Activated naive CD8-positive, alpha-beta T cell (primary cell): ENCODE data around the gene RHBG.

Source experiments
- H3K27ac Mint-ChIP-seq: one replicate; pipeline ENCODE4 v1.8.0; 2021; ENCODE audit warnings: mixed read lengths
- H3K27me3 Mint-ChIP-seq: one replicate; pipeline ENCODE4 v1.8.0; 2021; ENCODE audit warnings: mixed read lengths
- H3K36me3 Mint-ChIP-seq: one replicate; pipeline ENCODE4 v1.8.0; 2021; ENCODE audit warnings: mixed read lengths
- H3K4me1 Mint-ChIP-seq: one replicate; pipeline ENCODE4 v1.8.0; 2021; ENCODE audit warnings: low read depth, mixed read lengths
- H3K4me3 Mint-ChIP-seq: one replicate; pipeline ENCODE4 v1.8.0; 2021; ENCODE audit warnings: mild to moderate bottlenecking, mixed read lengths
- H3K9me3 Mint-ChIP-seq: one replicate; pipeline ENCODE4 v1.8.0; 2021; ENCODE audit warnings: low read depth, mixed read lengths

Gene RHBG

DNA sequence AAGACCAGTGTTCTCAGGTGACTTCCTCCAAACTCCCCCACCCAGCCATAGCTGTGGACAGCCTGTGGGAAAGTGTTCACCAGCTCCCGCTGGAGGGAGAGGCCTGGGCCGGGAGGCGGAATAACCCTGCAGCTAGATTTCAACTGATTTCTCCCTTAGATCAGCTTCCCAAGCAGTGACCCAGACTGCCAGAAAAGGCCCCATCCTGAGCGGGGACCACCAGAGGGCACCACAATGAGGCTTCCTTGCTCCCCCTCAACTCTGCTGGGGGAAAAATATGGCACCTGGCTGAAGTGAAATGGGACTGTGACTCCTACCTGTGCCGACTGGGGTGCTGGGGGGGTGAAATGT lies 50.8 kb downstream of the RHBG start:
- no peak overlapping the region for H3K27ac Mint-ChIP-seq

DNA sequence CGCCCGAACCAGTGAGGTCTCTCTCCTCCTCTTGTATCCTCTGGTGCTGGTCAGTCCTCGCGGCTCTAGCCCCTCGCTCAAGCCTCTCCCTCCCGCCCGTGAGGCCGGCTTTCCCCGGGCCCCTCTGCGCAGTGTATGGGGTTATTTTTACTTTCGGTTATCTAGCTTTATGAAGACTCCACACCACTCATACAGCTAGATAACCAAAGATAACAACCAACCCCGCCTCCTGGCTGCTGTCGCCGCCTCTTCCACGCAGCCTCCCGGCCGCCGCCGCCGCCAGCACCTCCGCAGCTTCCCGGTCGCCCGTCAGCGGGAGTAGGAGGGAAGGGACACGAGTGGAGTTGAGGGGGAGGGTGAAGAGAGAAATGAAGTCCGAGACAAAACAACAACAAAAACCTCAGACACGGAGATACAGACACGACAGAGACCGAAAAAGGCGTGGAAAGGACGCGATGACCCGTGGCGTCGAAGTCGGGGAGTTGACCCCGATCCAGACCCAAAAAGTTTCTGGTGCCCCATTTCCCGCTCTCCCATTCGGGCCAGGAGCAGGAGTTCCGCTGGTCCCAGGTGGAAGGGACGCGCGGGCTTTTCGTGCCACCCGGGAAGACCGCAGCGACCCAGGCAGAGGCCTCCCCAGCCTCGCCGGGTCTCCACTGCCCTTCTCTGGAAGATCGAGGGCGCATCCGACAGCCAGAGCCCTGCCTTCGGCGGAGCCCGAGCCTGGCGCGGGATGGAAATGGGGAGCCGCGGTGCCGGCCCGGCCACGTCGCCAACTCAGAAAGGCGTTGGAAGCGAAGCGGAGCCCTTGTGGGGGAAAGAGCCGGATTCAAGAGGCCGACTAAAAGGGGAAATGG lies 51.4 kb downstream of the RHBG start:
- peaks cover 28% of the 10 kb centered on the region for H3K27me3 Mint-ChIP-seq
- no peaks in the 10 kb centered on the region for H3K36me3 Mint-ChIP-seq

More for the DNA sequence above, 50.8 kb downstream of the RHBG start:
- Mint-ChIP-seq H3K36me3 (no peaks in the 10 kb centered on the region), H3K27me3 (peaks cover 29% of the 10 kb centered on the region), H3K4me3 (peak overlapping the region; percentile 94), H3K9me3 (no peaks in the 10 kb centered on the region), H3K4me1 (peaks cover 17% of the 10 kb centered on the region)

DNA sequence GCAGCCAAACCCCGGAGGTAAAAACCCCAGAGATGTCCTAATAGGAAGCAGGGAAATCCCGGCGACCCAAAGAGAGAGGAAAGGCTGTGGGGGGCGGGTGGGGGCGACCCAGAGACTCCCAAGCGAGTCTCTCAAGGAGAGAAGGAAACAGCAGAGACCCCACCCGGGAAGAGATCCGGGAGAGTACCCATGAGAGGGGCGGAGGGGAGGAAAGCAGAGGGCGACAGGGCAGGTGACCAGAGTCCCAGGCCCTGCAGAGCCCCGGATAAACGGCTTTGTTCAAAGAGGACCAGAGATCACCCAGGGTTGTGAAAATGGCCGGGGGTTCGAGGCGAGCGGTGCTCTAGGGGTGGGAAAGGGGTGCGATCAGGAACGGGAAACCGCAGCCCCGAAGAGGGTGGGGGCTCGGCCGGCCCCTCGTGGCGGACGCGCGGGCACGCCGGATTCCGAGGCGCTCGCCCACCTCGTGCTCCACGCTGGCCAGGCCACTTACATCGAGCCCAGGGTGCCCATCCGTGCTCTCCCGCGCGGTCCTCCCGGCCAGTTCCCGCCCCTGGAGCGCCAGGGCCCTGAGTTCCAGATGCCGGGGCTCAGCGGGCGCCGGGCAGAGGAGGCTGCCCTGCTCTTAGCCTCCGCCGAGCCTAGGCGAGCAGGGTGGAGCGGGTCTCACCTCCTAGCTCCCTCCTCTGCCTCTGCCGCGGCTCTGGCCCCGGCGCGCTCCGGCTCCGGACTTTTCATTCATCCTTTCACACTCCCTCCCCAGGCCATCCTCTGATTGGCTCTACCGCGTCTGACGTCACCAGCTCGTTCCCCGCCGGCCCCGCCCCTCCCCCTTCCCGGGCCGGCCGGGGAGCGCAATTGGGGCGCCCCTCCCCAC lies 52.3 kb downstream of the RHBG start:
- H3K27me3 Mint-ChIP-seq: peaks cover 31% of the 10 kb centered on the region
- no peaks in the 10 kb centered on the region for H3K9me3 Mint-ChIP-seq
- H3K36me3 Mint-ChIP-seq: no peaks in the 10 kb centered on the region
- H3K4me3 Mint-ChIP-seq: peak overlapping the region; percentile 94
- H3K4me1 Mint-ChIP-seq: peaks cover 17% of the 10 kb centered on the region
- no peak overlapping the region for H3K27ac Mint-ChIP-seq

More for the DNA sequence above, 51.4 kb downstream of the RHBG start:
- peaks cover 17% of the 10 kb centered on the region for H3K4me1 Mint-ChIP-seq
- H3K4me3 Mint-ChIP-seq: peak overlapping the region; percentile 94
- no peaks in the 10 kb centered on the region for H3K9me3 Mint-ChIP-seq
- peak overlapping the region; percentile 77 for H3K27ac Mint-ChIP-seq

DNA sequence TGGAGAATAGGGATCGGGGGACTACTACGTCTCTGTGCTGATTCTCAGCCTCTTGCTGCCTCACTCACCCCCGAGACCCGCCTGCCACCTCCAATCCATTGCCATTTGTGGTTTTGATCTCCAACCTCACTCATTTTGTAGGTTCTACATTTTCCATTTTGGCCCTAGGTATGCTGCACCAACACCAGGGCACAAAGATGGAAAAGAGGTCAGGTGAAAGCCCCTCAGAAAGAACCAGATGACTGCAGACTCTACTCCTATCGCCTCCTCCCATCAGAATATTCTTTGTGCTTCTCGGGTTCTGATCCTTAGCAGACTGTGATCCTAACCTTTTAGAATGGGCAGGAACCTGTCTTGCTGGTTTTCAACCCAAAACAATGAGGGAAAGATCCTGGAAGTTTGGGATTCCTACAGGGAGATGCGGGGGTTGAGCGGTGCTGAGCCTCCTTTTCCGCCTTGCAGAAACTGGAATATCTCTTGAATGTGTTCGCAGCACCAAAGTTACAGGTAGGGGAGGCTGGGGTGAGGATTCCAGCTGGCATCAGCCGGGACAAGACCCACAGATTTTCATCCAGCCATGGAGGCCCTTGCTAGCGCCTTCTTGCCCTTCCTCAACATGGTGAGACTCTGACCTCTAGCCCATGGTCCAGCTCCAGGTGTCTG lies 53.1 kb downstream of the RHBG start:
- peak overlapping the region; percentile 84 for H3K4me3 Mint-ChIP-seq
- peaks cover 17% of the 10 kb centered on the region for H3K4me1 Mint-ChIP-seq
- H3K9me3 Mint-ChIP-seq: no peaks in the 10 kb centered on the region
- no peaks in the 10 kb centered on the region for H3K36me3 Mint-ChIP-seq
- H3K27me3 Mint-ChIP-seq: peaks cover 37% of the 10 kb centered on the region
- H3K27ac Mint-ChIP-seq: no peak overlapping the region

DNA sequence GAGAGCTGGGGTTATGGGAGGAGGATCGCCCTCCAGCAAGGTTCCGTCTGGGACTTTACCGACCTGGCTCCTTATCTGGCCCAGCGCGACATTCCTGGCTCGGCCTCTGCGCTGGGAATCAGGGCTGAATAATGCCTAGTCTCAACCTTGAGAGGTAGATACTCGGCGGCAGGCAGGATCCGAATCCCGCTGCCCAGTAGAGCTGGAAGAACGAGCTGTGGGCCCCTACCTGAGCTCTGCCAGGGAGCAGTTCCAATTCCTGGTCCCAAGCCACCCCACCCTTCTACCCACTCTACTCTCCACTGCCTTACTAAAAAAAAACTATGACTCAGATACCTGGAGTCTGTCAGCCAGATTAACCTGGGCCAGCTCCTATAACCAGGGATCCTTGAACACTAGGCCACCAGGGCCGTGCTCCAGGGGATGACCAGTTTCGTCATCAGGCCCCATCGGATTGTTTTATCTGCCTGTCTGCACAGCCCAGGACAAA lies 53.6 kb downstream of the RHBG start:
- Mint-ChIP-seq H3K36me3 (no peaks in the 10 kb centered on the region), H3K4me1 (peaks cover 17% of the 10 kb centered on the region), H3K4me3 (no peak overlapping the region), H3K27ac (no peak overlapping the region), H3K27me3 (peaks cover 43% of the 10 kb centered on the region), H3K9me3 (no peaks in the 10 kb centered on the region)

DNA sequence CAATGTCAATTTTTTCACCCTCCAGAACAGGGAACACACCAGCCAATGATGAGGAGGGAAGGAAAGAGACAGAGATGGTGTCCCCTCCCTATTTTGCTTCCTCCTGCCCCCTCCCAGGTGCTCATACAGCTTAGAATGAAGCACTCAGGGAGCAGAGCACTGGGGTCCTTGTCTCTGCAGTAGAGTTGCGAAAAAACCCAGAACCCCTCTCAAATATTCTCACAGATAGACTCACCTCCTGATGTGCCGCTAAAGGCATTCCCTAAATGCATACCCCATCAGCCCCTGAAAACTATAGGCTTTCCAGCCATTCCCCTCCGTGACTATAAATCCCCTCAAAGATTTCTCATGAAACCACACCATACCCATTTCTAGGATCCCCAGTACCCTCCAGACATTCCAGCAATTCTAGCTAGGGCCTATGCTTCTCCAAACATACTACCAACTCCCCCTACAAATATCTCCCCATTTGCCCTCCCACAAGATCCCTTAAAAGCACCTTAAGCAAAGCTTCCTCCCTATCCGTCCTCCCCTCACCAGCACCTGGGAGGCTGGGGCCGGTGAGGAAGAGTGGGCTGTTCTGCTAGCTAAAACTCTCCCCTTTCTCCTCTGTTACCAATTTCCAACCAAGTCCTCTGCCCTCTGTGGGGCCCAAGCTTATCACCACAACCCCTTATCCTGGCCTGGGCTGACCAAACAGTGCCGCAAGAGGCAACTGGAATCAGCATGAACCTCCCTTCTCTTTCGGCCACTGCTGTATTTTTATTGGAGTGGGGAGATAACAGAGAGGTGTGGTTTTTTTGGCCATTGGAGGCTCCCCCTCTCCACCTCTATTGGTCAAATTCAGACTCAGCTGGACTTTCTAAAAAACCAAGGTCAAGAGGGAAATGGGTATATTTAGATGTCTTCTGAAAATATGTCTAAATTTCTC lies 54.7 kb downstream of the RHBG start:
- Mint-ChIP-seq H3K27ac (no peak overlapping the region), H3K9me3 (no peaks in the 10 kb centered on the region), H3K36me3 (no peaks in the 10 kb centered on the region), H3K4me3 (no peak overlapping the region), H3K4me1 (peaks cover 17% of the 10 kb centered on the region), H3K27me3 (peaks cover 49% of the 10 kb centered on the region)

DNA sequence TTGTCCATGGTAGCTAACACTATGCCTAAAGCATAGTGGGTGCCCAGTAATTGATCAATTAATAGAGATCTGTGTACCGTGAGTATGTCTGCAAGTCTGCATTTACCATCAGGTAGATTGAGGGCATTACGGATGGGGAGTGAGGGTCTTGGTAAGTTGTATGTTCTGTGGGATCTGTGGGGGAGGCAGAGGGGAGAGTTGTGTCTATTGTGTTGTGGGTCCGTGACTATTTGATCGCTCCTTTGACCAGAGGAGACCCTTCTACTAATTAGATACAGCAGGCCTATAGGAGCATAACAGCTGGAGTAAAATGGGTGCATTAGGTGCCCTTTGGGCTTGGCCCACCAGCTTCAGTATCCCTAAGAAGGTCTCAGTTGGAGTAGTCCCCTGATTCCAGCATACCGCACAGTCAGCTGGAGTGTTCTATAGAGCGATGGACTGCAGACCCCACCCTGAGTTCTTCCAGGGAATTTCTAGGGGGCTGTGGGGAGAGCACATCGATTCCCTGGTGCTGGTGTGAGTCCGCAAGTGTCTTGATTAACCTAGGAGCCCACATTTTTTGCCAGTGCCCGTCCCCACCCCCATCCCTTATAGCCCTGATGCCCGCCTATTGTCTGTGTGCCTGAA lies 55.9 kb downstream of the RHBG start:
- peaks cover 13% of the 10 kb centered on the region for H3K4me1 Mint-ChIP-seq
- H3K36me3 Mint-ChIP-seq: no peaks in the 10 kb centered on the region
- no peak overlapping the region for H3K4me3 Mint-ChIP-seq
- no peaks in the 10 kb centered on the region for H3K9me3 Mint-ChIP-seq
- H3K27me3 Mint-ChIP-seq: peaks cover 56% of the 10 kb centered on the region
- H3K27ac Mint-ChIP-seq: no peak overlapping the region

DNA sequence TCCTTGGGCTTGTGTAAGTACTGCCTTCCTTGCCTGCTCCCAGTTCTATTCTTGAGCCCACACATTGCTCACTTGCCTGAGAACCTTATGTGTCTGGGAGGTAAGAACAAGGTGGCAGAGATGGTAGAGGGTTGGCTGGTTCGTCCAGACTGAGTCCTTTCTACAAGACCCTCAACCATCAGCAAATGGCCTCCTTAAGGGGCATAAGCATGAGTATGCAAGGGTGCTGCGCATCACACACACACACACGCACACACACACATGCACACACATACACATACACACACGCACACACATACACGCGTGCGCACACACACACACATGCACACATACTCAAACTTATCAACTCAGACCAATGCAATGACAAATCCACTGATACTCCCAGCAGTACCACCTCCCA lies 56.9 kb downstream of the RHBG start:
- Mint-ChIP-seq H3K27ac (no peak overlapping the region), H3K36me3 (no peaks in the 10 kb centered on the region), H3K27me3 (peaks cover 54% of the 10 kb centered on the region), H3K4me1 (peaks cover 9% of the 10 kb centered on the region), H3K9me3 (no peaks in the 10 kb centered on the region), H3K4me3 (no peak overlapping the region)

DNA sequence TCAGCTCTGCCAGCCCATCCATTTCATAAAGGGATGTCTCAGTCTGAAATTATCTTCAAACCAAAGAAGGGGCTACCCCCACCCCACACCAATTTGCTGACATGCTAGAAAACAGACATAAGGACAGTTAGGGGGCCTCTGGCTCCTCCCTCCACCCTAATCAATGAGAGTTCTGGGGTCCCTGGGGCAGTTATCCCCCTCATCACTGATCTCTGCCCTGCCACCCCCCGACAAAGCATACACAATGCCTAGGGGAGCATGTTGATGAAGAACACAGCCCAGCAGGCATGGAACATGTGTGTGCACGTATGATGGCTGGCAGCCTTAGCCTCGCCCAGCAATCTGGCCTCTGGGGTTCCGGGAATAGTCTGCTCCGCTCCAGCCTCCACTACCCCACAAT lies 58.9 kb downstream of the RHBG start:
- no peak overlapping the region for H3K27ac Mint-ChIP-seq
- no peak overlapping the region for H3K4me3 Mint-ChIP-seq
- H3K9me3 Mint-ChIP-seq: no peaks in the 10 kb centered on the region
- H3K36me3 Mint-ChIP-seq: no peaks in the 10 kb centered on the region
- H3K27me3 Mint-ChIP-seq: peaks cover 59% of the 10 kb centered on the region
- peaks cover 3% of the 10 kb centered on the region for H3K4me1 Mint-ChIP-seq

DNA sequence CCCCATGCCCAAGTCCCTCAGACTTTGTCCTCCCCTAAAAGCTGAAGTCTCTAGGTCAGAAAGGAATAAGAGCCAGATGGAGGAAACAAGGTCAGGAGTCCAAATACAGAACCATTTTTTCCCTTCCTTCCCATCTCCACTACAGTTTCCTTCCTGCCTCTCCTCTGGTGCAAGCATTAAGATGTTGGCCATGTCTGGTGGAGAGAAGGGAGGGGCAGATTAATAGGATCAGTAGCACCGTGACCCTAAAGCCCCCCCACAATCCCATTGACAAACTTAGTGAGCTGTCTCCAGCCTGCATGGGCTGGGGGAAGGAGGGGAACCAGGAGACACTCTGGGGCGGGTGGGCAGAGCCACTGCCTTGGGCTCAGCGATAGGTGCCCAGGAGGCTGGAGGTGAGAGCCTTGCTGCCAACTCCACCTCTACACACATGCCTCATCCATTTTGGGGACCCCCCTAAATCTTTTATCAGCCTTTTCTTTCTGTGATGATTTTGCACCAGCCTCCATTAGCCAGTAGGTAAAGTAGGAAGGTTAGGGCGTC lies 59.8 kb downstream of the RHBG start:
- H3K27ac Mint-ChIP-seq: no peak overlapping the region
- H3K4me1 Mint-ChIP-seq: peaks cover 9% of the 10 kb centered on the region
- no peaks in the 10 kb centered on the region for H3K9me3 Mint-ChIP-seq
- H3K27me3 Mint-ChIP-seq: peaks cover 61% of the 10 kb centered on the region
- no peaks in the 10 kb centered on the region for H3K36me3 Mint-ChIP-seq
- H3K4me3 Mint-ChIP-seq: no peak overlapping the region

DNA sequence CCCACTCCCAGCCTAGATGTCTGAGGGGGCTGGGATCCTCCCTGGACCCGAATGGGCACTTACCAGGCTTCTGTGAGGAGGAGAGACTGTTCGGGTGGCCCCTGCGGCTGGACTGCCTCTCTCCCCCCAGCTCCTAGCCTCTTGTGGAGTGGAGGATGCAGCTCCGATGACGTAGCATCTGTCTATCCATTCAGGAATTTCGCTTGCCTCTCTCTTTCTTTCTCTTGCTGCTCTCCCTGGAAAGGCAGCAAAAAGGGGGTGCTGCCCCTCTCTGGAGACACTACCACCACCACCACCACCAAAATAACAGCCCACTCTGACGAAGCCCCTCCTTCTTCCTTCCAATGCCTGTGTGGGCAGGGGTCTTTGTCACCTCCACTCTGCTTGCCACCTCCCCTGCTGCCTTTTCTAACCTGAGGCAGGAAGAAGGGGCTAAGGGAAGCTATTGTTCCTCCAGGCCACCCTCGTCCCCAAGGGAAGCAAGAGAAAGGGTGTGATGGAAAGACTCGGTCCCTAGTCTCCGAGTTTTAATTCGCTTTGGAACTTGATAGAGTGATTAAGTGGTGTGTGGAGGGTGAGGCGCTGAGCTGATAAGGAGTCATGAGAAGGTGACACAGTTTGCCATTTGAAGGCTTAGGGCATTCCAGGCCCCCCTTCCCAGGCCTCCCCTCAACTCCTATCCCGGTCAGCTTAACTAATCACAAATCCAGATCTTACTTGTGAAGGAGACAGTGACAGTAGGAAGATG lies 60.5 kb downstream of the RHBG start:
- H3K27ac Mint-ChIP-seq: no peak overlapping the region
- H3K27me3 Mint-ChIP-seq: peaks cover 61% of the 10 kb centered on the region
- peaks cover 9% of the 10 kb centered on the region for H3K4me1 Mint-ChIP-seq
- H3K9me3 Mint-ChIP-seq: no peaks in the 10 kb centered on the region
- no peaks in the 10 kb centered on the region for H3K36me3 Mint-ChIP-seq
- no peak overlapping the region for H3K4me3 Mint-ChIP-seq

DNA sequence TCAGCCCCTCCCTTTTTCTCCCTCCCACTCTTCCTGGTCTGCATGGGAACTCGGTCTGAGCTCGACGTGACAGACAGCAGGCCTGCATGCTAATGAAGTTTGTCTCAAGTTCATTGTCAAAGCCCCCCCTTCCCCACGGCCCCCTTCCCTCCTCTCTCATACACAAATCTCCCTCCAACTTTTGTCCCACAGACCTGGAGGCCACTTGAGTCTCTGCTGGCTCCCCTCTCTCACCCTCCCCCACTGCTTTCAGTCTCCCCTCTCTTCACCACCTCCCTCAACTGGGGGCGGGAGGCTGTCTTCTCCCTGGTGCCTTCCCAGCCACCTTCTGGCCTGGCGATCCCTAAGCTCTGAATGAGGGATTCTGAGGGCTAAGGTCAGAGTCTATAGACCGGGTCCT lies 61.3 kb downstream of the RHBG start:
- no peaks in the 10 kb centered on the region for H3K36me3 Mint-ChIP-seq
- H3K4me3 Mint-ChIP-seq: no peak overlapping the region
- peaks cover 13% of the 10 kb centered on the region for H3K4me1 Mint-ChIP-seq
- no peaks in the 10 kb centered on the region for H3K9me3 Mint-ChIP-seq
- H3K27ac Mint-ChIP-seq: no peak overlapping the region
- H3K27me3 Mint-ChIP-seq: peaks cover 61% of the 10 kb centered on the region

DNA sequence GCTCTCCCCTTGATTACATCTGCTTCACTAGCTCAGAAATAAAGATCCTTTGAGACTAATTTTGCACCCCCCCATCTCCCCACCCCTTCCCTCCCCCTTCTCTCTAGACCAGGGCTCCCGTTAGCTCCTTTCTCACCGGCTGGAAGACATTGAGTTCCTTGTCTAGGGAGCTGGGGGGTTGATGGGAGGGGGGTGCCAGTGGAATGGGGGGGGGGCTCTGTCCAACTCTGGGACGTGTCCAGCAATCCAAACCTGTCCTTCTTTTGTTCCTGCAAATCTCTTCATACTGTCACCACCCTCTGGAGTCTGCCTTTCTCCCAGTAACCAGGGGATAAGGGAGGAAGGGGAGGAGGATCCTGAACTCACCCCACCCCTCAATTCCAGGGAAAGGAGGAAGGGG lies 61.9 kb downstream of the RHBG start:
- no peaks in the 10 kb centered on the region for H3K36me3 Mint-ChIP-seq

More for the DNA sequence above, 61.9 kb downstream of the RHBG start:
- Mint-ChIP-seq H3K9me3 (no peaks in the 10 kb centered on the region), H3K27me3 (peaks cover 64% of the 10 kb centered on the region), H3K4me3 (no peak overlapping the region), H3K4me1 (peaks cover 16% of the 10 kb centered on the region), H3K27ac (no peak overlapping the region)
